NCI-H748 (cell line): ENCODE results near the gene CNN2.

ENCODE experiments used
- DNase-seq: peaks from one replicate; lab custom pipeline; 2025; ENCODE audit not compliant: unreplicated experiment; lab: John Stamatoyannopoulos, UW

The CNN2 gene

DNA sequence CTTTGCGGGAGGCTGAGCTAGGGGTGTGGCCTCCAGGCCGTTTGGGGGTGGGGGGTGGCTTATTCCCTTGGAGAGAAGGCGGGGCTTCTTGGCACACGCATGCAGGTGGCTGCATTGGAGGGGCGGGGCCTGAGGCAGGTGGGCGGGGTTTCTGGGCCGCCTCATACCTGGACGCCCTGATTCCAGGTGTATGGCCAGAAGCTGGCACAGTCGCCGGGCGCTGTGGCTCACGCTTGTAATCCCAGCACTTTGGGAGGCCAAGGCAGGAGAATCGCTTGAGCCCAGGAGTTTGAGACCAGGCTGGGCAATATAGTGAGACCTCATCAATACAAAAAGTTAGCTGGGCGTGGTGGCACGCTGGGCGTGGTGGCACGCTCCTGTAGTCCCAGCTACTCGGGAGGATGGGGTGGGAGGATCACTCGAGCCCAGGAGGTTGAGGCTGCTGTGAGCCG is 21.3 kb downstream of the CNN2 start:
- peak; percentile 13 for DNase-seq

DNA sequence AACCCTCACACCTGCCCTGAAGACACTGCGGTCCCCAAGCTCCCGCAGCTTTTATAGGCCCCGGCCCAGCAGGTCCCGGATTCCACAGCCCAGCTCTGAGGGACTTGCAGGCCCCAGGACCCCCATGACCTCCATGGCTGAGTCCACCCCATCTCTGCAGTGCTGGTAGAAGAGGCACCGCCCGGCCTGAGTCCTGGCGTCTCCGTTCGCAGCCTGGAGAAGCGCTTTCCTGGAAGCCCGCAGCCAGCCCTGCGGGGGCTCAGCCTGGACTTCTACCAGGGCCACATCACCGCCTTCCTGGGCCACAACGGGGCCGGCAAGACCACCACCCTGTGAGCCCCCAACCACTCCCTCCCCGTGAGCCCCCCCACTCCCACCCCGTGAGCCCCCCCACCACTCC is 22.7 kb downstream of the CNN2 start:
- no peak for DNase-seq

DNA sequence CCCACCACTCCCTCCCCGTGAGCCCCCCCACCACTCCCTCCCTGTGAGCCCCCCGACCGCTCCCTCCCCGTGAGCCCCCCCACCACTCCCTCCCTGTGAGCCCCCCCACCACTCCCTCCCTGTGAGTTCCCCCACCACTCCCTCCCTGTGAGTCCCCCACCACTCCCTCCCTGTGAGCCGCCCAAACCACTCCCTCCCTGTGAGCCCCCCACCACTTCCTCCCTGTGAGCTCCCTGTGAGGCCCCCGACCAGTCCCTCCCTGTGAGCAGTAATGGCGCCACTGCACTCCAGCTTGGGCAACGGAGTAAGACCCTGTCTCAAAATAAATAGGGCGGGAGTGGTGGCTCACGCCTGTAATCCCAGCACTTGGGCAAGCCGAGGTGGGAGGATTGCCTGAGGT is 23.4 kb downstream of the CNN2 start:
- no peak for DNase-seq

DNA sequence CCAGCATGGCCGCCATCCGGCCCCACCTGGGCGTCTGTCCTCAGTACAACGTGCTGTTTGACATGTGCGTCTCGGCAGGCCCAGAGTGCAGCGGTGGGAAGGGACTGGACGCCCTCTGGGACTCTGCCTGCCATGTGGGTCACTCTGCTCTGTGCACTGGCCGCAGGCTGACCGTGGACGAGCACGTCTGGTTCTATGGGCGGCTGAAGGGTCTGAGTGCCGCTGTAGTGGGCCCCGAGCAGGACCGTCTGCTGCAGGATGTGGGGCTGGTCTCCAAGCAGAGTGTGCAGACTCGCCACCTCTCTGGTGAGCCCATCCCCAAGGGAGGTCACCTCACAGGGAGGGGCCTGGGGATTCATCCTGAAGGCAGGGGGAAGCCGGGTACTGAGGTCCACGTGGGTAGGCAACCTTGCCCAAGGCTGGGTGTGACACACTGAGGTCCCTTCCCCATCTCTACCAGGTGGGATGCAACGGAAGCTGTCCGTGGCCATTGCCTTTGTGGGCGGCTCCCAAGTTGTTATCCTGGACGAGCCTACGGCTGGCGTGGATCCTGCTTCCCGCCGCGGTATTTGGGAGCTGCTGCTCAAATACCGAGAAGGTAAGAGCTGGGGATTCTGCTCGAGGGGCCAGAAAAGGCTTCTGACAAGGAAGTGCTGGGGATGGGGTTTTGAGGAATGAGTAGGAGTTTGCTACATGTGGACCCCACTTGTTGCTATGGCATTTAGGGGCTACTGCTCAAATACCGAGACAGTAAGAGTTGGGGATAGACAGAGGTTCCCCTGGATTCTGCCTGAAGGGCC is 24.8 kb downstream of the CNN2 start:
- DNase-seq, result no peak

DNA sequence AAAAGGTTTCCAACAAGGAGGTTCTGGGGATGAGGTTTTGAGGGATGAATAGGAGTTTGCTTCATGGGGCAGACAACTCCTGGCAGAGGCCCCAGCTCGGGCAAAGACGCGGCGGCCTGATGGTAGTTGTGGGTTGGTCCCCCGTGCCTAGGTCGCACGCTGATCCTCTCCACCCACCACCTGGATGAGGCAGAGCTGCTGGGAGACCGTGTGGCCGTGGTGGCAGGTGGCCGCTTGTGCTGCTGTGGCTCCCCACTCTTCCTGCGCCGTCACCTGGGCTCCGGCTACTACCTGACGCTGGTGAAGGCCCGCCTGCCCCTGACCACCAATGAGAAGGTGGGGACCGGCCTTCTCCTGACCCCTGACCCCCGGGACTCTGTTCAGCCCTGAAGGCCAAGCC is 25.4 kb downstream of the CNN2 start:
- no peak for DNase-seq

DNA sequence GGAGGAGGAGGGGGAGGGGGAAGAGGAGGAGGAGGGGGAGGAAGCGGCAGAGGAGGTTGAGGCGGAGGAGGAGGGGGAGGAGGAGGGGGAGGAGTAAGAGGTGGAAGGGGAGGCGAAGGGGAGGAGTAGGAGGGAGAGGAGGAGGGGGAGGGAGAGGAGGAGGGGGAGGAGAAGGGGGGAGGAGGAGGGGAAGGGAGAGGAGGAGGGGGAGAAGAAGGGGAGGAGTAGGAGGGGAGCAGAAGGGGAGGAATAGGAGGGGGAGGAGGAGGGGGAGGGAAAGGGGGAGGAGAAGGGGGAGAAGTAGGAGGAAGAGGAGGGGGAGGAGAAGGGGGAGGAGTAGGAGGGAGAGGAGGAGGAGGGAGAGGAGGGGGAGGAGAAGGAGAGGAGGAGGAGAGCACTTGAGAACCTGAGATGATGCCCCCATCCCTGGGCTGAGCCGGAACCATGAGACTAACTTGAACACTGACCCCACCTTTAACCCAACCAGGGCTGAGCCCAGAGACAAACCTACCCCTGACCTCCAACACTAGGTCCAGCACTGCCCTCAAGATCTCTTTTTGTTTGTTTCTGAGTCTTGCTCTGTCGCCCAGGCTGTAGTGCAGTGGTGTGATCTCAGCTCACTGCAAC is 26.1 kb downstream of the CNN2 start:
- DNase-seq, result no peak

DNA sequence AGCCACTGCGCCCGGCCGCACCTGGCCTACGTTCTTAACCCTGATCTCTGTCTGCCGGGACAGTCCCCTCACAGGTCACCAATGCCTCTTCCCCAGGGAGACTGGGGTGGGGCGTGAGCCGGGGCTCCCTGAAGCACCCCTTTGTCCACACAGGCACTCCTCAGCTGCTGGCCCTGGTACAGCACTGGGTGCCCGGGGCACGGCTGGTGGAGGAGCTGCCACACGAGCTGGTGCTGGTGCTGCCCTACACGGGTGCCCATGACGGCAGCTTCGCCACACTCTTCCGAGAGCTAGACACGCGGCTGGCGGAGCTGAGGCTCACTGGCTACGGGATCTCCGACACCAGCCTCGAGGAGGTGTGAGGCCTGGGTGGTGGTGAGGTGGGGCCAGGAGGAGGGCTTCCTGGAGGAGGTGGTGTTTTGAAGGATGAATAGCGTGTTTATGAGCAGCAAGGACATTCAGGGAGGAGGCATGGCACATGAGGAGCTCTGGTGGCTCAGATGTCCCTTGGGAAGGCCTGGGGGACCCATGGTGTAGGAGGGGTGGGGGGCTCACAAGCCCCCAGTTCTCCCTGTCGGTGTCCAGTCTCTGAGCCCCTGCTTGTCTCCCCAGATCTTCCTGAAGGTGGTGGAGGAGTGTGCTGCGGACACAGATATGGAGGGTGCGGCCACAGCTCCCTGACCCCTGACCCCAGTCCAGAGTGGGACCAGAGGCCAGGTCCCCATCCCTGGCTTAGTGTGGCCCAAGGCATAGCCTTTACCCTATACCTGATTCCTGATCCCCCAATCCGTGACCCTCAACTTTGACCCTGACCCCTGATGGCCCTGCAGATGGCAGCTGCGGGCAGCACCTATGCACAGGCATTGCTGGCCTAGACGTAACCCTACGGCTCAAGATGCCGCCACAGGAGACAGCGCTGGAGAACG is 27.0 kb downstream of the CNN2 start:
- DNase-seq, result no peak

DNA sequence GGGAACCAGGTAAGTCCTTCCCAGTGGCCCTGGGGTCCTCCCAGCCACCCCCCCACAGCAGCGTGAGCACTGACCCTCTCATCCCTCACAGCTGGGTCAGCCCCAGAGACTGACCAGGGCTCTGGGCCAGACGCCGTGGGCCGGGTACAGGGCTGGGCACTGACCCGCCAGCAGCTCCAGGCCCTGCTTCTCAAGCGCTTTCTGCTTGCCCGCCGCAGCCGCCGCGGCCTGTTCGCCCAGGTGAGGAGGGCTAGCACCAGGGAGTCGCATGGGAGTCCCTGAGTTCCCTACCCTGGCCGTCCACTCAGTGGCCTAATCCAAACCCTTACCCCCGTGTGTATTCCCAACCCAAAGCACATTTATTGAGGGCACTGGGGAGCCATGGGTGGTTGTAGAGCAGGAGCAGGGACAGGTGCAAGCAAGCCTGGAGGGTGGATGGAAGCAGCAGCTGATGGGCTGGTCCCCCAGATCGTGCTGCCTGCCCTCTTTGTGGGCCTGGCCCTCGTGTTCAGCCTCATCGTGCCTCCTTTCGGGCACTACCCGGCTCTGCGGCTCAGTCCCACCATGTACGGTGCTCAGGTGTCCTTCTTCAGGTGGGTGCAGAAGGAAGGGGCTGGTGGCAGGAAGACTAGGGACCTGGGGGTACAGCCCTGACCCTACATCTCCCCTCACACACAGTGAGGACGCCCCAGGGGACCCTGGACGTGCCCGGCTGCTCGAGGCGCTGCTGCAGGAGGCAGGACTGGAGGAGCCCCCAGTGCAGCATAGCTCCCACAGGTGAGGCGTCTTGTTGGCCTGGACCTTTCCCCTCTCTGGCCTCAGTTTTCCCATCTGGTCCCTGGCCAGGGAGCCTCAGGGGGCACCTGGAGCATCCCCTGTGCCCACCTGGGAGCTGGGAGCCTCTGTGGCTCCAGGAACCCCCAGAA is 28.0 kb downstream of the CNN2 start:
- DNase-seq, result no peak

DNA sequence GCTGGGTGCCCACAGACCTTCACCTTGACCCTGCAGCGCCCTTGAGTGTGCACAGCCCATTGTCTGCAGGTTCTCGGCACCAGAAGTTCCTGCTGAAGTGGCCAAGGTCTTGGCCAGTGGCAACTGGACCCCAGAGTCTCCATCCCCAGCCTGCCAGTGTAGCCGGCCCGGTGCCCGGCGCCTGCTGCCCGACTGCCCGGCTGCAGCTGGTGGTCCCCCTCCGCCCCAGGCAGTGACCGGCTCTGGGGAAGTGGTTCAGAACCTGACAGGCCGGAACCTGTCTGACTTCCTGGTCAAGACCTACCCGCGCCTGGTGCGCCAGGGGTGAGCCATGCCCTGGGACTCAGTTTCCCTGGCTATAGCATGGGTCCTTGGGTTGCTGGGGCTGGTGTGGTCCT is 28.6 kb downstream of the CNN2 start:
- no peak for DNase-seq

DNA sequence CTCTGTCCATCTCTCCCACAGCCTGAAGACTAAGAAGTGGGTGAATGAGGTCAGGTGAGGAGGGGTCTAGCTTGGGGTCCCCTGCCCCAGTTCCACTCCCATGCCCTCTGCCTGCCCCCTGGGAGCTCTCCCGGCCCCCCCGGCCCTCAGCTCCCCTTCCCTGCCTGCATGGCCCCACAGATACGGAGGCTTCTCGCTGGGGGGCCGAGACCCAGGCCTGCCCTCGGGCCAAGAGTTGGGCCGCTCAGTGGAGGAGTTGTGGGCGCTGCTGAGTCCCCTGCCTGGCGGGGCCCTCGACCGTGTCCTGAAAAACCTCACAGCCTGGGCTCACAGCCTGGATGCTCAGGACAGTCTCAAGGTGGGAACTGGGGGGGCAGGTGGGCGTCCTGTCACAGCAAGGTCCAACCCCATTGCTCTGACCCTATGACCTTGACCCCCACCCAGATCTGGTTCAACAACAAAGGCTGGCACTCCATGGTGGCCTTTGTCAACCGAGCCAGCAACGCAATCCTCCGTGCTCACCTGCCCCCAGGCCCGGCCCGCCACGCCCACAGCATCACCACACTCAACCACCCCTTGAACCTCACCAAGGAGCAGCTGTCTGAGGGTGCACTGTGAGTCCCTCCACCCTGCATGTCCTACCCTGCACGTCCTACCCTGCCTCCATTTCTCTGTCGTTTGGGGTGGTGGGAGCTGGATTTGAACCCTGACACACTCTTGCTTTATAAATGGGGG is 29.6 kb downstream of the CNN2 start:
- DNase-seq, result no peak

DNA sequence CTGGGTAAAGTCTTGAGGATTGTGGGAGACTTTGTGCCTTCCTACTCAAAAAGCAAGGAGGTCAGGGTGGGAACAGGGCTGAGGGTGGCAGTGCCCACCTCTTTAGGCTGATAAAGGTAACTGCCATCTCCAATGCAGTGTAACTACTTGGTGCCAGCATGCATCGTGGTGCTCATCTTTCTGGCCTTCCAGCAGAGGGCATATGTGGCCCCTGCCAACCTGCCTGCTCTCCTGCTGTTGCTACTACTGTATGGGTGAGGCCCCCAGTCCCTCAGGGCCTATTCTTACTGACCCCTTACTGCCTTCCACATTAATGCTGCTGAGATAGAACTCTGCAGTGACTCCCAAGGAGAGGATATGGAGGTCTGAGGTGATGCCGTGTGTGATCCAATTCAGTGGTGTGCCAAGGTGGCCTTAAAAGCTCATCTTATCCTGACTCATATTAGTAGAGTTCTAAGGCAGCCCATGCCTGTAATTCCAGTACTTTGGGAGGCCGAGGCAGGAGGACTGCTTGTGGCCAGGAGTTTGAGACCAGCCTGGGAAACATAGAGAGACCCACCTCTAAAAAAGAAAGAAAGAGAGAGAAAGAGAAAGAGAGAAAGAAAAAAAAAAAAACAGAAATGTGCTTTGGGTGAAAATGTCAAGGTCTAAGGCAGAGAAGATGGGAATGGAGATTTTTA is 30.9 kb downstream of the CNN2 start:
- no peak for DNase-seq

DNA sequence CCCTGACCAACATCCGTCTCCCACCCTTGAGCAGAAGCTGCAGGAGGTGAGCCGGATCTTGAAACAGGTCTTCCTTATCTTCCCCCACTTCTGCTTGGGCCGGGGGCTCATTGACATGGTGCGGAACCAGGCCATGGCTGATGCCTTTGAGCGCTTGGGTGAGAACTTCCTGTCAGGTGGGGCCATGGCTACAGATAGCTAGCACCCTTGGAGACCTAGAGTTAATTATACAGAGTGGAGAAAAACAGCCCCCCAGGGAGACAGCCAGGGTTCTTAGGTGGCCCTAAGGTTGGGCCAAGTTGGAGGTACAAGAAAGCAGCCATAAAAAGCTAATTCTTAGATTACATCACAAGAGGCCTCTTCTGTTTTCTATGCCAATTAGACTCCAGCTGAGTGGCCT is 31.7 kb downstream of the CNN2 start:
- no peak for DNase-seq

DNA sequence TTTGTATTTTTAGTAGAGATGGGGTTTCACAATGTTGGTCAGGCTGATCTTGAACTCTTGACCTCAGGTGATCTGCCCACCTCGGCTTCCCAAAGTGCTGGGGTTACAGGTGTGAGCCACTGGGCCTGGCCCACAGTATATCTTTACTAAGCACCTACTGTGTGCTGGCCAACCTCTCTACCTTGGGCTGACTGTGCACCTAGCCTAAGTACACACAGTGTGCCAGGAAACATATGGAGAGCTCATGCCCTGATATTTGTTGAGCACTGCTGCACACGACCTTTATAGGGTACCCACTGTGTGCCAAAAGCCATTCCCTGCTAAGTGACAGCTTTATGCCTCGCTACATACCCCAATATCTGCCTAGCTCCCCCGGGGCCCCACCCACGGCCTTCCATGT is 34.3 kb downstream of the CNN2 start:
- DNase-seq, result no peak

DNA sequence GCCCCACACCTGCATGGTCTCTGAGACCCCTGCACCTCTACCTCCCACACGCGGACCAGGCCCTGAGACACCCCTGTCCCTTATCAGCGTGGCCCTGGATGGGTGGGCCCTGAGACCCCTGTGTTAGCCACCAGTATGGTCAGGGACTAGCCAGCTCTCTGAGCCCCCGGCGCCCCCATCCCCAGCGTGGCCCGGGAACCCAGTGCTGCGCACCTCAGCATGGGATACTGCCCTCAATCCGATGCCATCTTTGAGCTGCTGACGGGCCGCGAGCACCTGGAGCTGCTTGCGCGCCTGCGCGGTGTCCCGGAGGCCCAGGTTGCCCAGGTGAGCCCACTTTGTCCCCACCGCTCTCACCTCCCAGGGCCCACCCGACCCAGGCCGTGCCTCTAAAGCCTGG is 35.6 kb downstream of the CNN2 start:
- DNase-seq, result no peak

DNA sequence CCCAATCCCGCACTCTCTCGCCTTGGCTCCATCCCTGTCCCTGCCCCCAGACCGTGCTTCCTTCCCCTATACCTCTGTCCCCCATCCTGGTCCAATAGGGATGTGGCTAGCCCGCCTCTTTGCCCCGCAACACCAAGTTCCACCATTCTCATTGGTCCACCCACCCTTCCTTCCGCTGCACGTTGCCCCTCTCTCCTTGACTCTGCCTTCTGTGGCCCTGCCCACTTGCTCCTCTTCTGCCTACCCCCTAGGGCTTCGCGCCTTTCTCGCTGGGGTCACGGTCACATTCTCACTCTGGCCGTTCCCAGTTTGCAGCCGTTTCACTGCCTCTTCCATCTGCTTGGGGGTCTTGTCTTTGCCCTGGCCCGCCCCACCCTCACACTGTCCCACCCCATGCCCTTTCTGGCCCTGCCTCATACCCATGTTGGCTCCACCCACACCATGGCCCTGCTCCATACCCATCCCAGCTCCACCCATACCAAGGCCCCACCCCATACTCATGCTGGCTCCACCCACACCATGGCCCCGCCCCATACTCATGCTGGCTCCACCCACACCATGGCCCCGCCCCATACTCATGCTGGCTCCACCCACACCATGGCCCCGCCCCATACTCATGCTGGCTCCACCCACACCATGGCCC is 36.1 kb downstream of the CNN2 start:
- DNase-seq, result no peak

DNA sequence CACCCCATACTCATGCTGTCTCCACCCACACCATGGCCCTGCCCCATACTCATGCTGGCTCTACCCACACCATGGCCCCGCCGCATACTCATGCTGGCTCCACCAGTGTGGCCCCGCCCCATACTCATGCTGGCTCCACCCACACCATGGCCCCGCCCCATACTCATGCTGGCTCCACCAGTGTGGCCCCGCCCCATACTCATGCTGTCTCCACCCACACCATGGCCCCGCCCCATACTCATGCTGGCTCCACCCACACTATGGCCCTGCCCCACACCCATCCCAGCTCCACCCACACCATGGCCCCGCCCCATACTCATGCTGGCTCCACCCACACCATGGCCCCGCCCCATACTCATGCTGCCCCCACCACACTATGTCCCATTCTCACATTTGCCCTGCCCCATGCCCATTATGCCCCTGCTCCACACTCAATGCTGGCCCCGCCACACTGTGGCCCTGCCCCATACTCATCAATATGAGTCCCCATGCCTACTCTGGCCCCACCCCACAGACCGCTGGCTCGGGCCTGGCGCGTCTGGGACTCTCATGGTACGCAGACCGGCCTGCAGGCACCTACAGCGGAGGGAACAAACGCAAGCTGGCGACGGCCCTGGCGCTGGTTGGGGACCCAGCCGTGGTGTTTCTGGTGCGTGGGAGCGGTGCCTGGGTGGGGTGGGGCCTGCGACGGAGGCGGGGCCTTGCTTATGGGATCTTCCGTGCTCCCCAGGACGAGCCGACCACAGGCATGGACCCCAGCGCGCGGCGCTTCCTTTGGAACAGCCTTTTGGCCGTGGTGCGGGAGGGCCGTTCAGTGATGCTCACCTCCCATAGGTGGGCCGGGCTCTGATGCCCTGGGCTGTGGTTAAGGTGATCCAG is 36.9 kb downstream of the CNN2 start:
- DNase-seq, result no peak

DNA sequence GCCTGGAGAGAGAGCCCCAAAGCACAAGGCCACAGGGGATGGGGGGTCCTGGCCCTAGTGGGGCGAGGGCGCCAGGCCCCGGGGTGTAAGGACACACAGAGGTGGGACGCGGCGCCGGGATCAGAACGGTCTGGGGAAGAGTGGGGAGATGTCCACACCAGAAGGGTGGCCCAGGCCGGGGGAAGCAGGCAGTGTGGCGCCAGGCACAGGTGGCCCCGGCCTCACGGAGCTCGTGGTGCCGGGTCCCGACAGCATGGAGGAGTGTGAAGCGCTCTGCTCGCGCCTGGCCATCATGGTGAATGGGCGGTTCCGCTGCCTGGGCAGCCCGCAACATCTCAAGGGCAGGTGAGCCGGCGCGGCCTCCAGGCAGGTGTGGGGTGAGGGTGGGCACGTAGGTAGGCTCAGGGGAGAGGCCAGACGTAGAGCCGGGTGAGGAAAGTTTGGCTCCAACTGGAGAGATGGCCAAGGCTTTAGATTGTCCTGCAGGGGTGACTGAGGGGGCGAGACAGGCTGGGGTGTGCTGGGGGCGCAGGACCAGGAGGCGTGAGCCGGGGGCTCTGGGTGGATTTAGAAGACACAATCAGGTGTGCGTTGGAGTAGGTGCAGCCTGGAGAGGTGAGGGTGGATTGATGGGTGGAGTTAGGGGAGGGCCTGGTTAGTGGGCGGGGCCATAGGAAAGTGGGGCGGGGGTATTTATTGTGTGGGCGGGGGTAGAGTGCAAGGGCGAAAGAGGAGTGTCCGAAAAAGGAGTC is 37.7 kb downstream of the CNN2 start:
- DNase-seq, result peak; percentile 49
